Epidermal melanocyte (primary cell): ENCODE measurements around the gene RAMP3.

Experiments
- DNase-seq: peaks from one replicate; pipeline ENCODE4 v3.0.0; 2011; ENCODE audit warnings: low spot score; ENCODE audit not compliant: insufficient read length

RAMP3 gene

GRCh38 chr7:45178241-45179225 is 20.9 kb downstream of the RAMP3 start:
- DNase-seq = no peak

GRCh38 chr7:45179666-45180065 is 22.1 kb downstream of the RAMP3 start:
- no peak for DNase-seq

- no peak for DNase-seq
Observed at GRCh38 chr7:45180084-45180986, 22.7 kb downstream of the RAMP3 start.

GRCh38 chr7:45181286-45181960 is 23.8 kb downstream of the RAMP3 start:
- no peak for DNase-seq

- no peak for DNase-seq
Observed at GRCh38 chr7:45181991-45182855, 24.6 kb downstream of the RAMP3 start.

GRCh38 chr7:45182856-45183710 is 25.5 kb downstream of the RAMP3 start:
- DNase-seq = no peak

GRCh38 chr7:45183711-45184210 is 26.2 kb downstream of the RAMP3 start:
- no peak for DNase-seq

- no peak for DNase-seq
Observed at GRCh38 chr7:45184326-45185027, 26.9 kb downstream of the RAMP3 start.

GRCh38 chr7:45185028-45185863 is 27.7 kb downstream of the RAMP3 start:
- DNase-seq = no peak

- no peak for DNase-seq
Observed at GRCh38 chr7:45185864-45186250, 28.3 kb downstream of the RAMP3 start.

- DNase-seq = no peak
Observed at GRCh38 chr7:45186261-45186813, 28.7 kb downstream of the RAMP3 start.

- no peak for DNase-seq
Observed at GRCh38 chr7:45187089-45187945, 29.7 kb downstream of the RAMP3 start.

- DNase-seq = no peak
Observed at GRCh38 chr7:45187946-45188411, 30.4 kb downstream of the RAMP3 start.

GRCh38 chr7:45188736-45189135 is 31.1 kb downstream of the RAMP3 start:
- DNase-seq = no peak

GRCh38 chr7:45189151-45189970 is 31.8 kb downstream of the RAMP3 start:
- no peak for DNase-seq
